NCI-H2107 treated with DMSO at 0.1 percent for 48 hours (cell line): ENCODE measurements around the gene EIF4EBP3.
A peak's percentile ranks its signal among the peaks of the same experiment; 100 is the strongest.

ENCODE experiments used
- DNase-seq: peaks from one replicate; lab custom pipeline; 2025; ENCODE audit not compliant: unreplicated experiment; lab: John Stamatoyannopoulos, UW

EIF4EBP3 gene

DNA sequence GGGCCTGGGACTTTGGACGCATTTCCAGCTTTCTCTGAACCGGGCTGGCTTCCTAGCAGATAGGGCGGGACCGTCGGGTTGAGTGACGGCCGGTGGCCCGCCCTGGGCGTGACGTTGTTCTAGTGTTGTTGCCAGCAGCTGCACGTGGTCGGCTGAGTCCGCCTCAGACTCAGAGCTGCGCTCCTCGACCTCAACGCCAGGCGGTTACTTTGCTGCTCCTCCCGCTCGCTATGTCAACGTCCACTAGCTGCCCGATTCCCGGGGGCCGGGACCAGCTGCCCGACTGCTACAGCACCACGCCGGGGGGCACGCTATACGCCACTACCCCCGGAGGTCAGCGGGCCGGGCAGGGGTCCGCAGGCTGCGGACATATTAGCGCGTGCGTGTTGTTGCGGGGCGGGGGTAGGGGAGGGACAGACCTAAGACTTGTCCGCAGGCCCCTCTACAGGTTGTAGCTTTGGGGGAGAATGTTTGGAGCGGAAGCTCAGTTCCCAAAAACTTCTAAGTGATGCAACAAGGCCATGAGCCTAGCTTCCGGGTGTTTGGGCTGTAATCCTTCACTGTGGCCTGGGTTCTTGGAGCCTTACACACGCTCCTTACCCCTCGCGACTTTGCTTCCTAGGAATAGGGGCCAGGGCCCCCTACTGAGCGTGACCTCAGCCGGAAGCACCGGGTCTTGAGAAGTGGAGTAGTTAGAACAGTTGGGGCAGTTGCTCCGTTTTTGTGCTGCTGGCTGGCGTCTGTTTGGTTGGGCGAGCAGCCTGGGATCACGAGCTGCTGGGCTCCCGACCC lies at the start of gene EIF4EBP3:
EIF4EBP3 (plus strand) TSS at position 155 of the 792 bp plus-strand sequence; CDS start at position 231, 76 bp downstream.
- peak; percentile 65 for DNase-seq

DNA sequence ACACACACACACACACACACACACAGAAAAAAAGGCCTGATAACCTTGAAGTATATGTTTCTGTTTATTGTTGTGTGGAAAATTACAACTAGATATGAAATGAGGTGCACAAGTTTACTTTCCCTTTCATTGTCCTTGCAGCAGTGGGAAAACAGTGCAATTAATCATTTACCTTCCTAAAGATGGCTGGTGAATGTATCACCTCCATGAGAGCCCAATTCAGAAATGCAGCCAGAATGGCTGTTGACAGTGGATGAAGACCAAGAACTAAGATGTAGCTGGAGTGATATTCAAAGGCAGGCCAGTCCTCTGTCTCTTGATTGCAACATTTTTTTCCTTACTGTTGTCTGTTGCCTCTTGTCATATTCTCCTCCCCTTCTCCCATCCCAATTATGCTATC lies 49.6 kb upstream of the EIF4EBP3 start:
- no peak for DNase-seq

- DNase-seq: no peak
Observed at GRCh38 chr5:140498591-140498990, 48.9 kb upstream of the EIF4EBP3 start.

DNA sequence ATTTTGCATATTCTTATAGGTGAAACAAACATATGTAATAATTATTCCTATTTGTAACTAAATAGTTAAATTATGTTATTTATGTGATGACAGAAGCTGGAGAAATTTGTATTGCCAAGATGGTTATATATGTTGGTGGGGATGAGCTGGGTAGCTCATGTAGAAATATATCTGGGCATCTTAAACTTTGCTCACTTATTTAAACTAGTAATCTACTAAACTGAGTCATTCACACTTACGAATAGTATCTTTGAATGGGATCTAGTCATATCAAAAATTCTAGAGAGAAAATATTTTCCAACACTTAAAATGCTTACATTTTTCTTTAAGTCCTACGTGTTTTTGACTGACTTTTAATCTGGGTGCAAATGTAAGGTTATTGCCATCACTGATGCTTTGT lies 44.6 kb upstream of the EIF4EBP3 start:
- no peak for DNase-seq

- DNase-seq: no peak
Observed at GRCh38 chr5:140509898-140510297, 37.6 kb upstream of the EIF4EBP3 start.

DNA sequence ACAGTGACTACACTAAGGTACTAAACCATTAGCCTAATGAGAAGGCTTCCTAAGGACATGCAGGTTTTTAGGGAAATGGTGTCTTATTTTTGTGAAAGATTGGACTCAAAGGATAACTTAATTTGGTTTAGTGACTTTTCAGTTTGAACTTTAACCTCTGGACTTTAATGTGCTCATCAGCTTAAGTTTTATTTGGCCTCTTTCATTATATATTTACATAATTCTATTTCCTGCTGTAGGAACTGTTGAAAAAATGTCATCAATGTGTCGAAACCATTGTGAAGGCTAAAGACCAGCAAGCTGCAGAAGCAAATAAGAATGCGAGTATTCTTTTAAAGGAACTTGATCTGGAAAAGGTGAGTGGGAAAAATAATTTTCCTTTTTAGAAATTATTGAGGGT lies 34.3 kb upstream of the EIF4EBP3 start:
- DNase-seq: no peak

- no peak for DNase-seq
Observed at GRCh38 chr5:140524003-140524402, 23.5 kb upstream of the EIF4EBP3 start.

GRCh38 chr5:140540227-140540626 lies 7.2 kb upstream of the EIF4EBP3 start:
- no peak for DNase-seq

GRCh38 chr5:140542972-140543371 lies 4.5 kb upstream of the EIF4EBP3 start:
- DNase-seq: no peak

GRCh38 chr5:140544986-140545385 lies 2.5 kb upstream of the EIF4EBP3 start:
- no peak for DNase-seq

DNA sequence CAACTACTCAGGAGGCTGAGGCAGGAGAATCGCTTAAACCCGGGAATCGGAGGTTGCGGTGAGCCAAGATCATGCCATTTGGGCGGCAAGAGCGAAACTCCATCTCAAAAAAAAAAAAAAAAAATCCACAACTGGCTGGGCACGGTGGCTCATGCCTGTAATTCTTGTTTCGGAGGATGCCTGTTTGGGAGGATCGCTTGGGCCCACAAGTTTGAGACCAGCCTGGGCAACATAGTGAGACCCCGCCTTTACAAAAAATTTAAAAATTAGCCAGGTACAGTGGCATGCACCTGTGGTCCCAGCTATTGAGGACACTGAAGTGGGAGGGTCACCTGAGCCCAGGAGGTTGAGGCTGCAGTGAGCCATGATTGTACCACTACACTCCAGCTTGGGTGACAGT lies 1.9 kb upstream of the EIF4EBP3 start:
- no peak for DNase-seq

GRCh38 chr5:140546851-140547507 lies 483 bp upstream of the EIF4EBP3 start:
- DNase-seq: no peak

DNA sequence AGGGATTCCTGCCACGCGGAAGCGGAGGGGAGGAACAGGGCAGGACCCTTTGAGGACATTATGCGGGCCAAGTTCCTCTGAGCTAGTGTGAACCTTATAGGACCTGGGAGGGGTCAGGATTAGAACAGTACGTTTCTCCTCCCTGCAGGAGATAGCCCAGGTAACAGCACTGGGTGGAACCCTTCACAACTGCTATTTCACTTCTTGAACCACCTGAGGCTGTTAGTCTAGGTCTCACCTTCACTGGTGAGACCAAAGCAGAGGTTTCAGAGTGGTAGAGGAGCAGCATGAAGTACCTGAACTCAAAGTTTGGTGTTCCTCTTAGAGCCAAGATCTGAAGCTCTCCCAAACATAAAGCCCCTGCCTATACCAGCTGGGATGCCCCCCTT lies 832 bp downstream of the EIF4EBP3 start:
- DNase-seq: no peak

DNA sequence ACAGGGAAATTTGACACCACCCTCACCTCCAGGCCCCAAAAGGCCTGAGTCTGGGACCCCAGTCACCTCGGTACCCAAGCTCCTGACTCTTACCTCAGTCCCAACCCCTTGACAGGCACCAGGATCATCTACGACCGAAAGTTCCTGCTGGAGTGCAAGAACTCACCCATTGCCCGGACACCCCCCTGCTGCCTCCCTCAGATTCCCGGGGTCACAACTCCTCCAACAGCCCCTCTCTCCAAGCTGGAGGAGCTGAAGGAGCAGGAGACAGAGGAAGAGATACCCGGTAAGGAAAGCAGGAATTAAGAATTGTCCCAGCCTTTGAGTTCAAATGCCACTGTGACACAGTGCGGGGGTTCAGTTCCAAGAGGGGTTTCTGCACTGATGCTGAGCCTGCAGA lies 1.3 kb downstream of the EIF4EBP3 start:
- DNase-seq: no peak

- DNase-seq: no peak
Observed at GRCh38 chr5:140549237-140550144, 2.0 kb downstream of the EIF4EBP3 start.

DNA sequence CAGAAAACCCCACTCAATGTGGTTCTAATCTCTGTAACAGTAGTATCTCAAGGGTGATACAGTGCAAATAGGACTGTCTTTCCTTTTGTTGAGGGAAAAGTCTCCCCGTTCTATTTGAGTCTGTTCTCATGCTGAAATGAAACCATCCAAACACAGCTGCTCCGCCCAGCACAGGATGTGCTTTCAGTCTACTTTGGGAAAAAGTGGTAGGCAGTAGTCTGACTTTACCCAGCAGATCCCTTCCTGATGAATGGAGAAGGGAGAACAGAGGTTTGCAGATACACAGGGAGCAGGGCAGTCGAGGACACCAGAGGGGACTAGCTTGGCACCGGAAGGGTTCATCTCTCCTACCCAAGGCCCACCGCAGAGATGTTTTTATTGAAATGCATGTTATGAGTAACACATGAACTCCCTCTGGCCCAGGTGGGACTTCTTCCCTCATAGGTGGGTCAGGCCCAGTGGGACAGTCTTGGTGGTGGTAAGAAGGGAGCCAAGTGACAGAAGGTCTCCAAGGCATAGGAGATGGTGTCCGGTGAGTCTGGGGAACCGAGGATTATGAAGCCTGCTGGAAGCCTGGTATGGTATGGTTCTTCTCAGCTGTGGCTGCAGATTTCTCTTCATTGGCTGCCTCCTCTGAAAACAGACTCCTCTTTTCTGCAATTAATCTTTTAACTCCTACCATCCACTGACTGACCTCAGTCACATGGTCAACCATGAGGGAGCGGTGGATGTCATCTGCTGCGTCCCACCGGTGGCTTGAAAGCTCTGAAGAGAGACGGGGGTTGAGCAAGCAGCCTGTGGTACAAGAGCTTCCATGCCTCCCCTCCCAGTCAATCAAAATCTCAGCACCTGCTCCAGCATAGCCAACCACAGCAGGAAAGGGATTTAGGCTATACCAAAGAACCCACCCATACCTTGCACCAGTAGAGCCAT lies 3.0 kb downstream of the EIF4EBP3 start:
- DNase-seq: no peak

DNA sequence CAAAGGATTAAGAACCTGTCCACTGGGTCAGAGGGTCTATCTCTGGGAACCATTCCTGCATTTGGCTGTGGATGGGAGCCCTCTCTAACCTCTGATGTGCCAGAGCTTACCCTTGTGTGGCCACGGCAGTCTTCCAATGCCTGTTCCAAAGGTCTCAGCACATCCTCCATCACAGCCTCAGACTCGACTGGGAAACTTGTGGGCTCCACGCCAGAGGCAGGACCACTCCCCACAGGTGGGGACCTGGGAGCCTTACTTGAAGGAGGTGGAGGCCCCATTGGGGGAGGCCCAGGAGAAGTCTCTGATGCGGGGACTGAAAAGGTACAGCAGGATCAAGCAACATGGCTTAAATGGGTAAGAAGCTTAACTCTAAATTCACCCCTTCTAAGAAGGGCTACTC lies 4.4 kb downstream of the EIF4EBP3 start:
- no peak for DNase-seq

GRCh38 chr5:140553657-140554056 lies 6.2 kb downstream of the EIF4EBP3 start:
- DNase-seq: no peak

DNA sequence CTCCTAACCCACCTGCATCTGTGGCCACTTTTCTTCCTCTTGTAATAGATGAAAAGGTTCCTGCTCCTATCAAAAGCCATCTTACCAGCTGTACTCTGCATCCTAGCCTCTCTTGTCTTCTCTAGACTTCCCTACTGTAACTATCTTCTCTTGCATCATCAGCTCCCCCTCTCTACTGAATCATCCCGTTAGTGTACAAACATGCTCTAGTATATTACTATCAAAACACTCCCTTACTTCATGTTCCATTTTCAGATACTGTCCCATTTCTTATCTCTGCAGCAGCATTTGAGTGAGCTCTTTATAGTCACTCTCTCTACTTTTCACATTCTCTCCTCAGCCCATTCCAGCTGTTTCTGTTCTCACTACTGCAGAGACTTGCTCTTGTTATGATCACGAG lies 7.0 kb downstream of the EIF4EBP3 start:
- no peak for DNase-seq

DNA sequence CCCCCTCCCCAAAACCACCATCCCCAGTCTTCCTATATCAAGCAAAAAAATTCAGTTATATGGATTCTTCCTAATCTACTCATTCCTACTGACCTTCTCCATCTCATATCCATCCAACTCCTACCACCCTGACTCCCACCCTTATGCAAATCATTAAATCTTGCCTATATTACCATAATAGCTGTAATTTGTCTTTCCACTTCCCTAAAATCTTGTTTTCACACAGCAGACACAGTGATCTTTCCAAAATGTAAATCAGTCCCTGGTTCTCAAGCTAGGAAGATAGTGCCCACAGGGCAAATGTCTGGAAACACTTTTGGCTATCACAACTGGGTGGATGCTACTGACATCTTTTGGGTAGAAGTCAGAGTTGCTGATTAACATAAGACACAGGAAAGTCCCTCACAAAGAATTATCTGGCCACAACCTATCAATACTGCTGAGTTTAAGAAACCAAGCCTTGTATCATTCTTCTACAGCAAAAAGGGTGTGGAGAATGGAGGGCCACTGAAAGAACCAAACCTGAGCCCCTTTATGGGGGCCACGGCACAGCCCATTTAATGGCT lies 8.4 kb downstream of the EIF4EBP3 start:
- no peak for DNase-seq
